ENCODE measurements around the gene CLSTN3. TPM values are rescaled to one million over a fixed set of nuclear protein-coding genes. Genes with fewer than 3 reads are reported as not detected.
A peak's percentile ranks its signal among the peaks of the same experiment; 100 is the strongest.

Gene CLSTN3
- total and polyA plus RNA-seq, 2 of the 8 experiments (the other 6 are each of a cell fraction or from before 2014, with no cell fraction given), result 20.4 to 26.3 TPM

DNA sequence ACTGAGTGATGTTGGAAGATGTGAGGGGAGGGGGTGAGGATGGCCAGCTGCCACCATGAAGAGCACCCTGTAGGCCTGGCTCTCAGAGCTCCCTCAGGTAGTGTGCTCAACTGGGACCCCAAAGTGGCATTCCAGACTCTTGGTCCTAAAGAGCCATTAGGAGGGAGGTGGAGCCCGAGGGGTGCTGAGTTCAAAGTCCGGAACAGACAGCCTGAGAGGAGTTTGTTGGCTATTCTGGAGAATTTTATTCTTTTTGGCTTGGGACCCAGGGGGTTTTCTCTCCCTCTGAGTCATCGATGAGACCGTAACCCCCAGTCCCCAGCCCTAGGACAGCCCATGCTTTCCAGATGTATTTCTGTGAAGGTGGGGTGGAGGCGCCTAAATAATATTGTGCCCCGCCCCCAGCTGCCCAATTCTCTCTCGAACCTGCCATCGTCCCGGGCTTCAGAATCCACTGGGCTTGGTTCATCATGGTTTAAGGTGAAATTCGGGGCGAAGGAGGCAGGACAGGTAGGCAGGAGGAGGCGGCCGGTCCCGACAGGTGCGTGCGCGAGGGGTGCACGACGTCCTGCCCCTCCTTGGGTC lies 792 bp upstream of the CLSTN3 start:
- peak overlapping the region; percentile 87 for H3K18ac ChIP-seq (ENCODE audit: extremely low read depth, low read length)
- DNase-seq (ENCODE audit: low read depth in 1 of 2, low spot score in 2 of 2), result no peak
- H2BK120ac ChIP-seq (replicated peaks; ENCODE audit: low read depth, low read length), result no peak overlapping the region
- H2BK5ac ChIP-seq (ENCODE audit: low read depth, low read length), result peak overlapping the region; percentile 85; the same call in 1 of the 2 replicates
- no peaks in the 10 kb centered on the region for H3K79me2 ChIP-seq (ENCODE audit: control insufficient read depth in 1 of 2, insufficient read depth in 2 of 2, low read length in 2 of 2)
- POLR2A ChIA-PET (ENCODE audit: partially characterized antibody), result interaction anchor here (0.7 to 3.4 kb wide), 9 partner anchors 11 to 185 kb away, joined by 3 to 21 read pairs (median 7); partner anchors contain the start of genes C12orf57, C1RL and RNU7-1
- peak overlapping the region; percentile 92; the same call in 1 of the 2 replicates for H2BK15ac ChIP-seq (ENCODE audit: low read length)
- H4K5ac ChIP-seq (ENCODE audit: insufficient read length, low read depth, low read length), result peak overlapping the region; percentile 69
- H3K9me3 ChIP-seq (ENCODE audit: insufficient read depth in 2 of 2, low read depth in 1 of 2, low read length in 1 of 2), result no peaks in the 10 kb centered on the region
- peak overlapping the region in 2 of 4 experiments; percentile 38 to 42; a peak in 4 of 7 replicates for H3K9ac ChIP-seq (replicated peaks in 1 of 4; ENCODE audit: extremely low read depth in 1 of 4, low read depth in 3 of 4, low read length in 3 of 4)
- FAIRE-seq, result no peak
- no peak for TF ChIP-seq FOSL1 (IDR thresholded peaks at IDR 0.05; ENCODE audit: insufficient read depth, low read depth, low read length)
- TF ChIP-seq, protein P1, sequence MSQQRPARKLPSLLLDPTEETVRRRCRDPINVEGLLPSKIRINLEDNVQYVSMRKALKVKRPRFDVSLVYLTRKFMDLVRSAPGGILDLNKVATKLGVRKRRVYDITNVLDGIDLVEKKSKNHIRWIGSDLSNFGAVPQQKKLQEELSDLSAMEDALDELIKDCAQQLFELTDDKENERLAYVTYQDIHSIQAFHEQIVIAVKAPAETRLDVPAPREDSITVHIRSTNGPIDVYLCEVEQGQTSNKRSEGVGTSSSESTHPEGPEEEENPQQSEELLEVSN (IDR thresholded peaks at IDR 0.05), result peak; percentile 83; the same call in 1 of the 2 replicates
- TF ChIP-seq, protein P2, sequence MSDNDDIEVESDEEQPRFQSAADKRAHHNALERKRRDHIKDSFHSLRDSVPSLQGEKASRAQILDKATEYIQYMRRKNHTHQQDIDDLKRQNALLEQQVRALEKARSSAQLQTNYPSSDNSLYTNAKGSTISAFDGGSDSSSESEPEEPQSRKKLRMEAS (IDR thresholded peaks at IDR 0.05), result peak; percentile 89
- peaks cover 0 to 18% (median 7%) of the 10 kb centered on the region in 4 experiments; a peak in 6 of 7 replicates for H3K4me1 ChIP-seq (replicated peaks in 1 of 4; ENCODE audit: control insufficient read depth in 3 of 4, insufficient read depth in 4 of 4, low read length in 3 of 4)
- peaks cover 0 to 9% (median 5%) of the 10 kb centered on the region in 4 experiments; a peak in 5 of 7 replicates for H3K27me3 ChIP-seq (replicated peaks in 1 of 4; ENCODE audit: control insufficient read depth in 3 of 4, extremely low read depth in 1 of 4, insufficient read depth in 3 of 4, low read length in 3 of 4)
- peak overlapping the region; percentile 71 for H4K91ac ChIP-seq (replicated peaks; ENCODE audit: insufficient read length, low read length)
- peak overlapping the region; percentile 77 for H4K8ac ChIP-seq (ENCODE audit: extremely low read depth, insufficient read depth, low read length)
- no peak overlapping the region; the same call in 1 of the 2 replicates for H3K27ac ChIP-seq (ENCODE audit: low read depth, low read length)
- peaks cover 19% of the 10 kb centered on the region for H3K23me2 ChIP-seq (ENCODE audit: low read depth, low read length)
- no peak overlapping the region for H2AK5ac ChIP-seq (ENCODE audit: low read depth, low read length)
- H3K56ac ChIP-seq (replicated peaks; ENCODE audit: insufficient read length, low read depth, low read length), result no peak overlapping the region
- H4K20me1 ChIP-seq (replicated peaks in 1 of 2; ENCODE audit: control insufficient read depth in 1 of 2, insufficient read depth in 2 of 2, low read length in 2 of 2), result no peaks in the 10 kb centered on the region
- H3K4me2 ChIP-seq (ENCODE audit: insufficient read depth in 1 of 2, low read depth in 2 of 2, low read length in 2 of 2), result peak overlapping the region; percentile 90 to 100
- peaks cover 2% of the 10 kb centered on the region; the same call in 1 of the 2 replicates for H3K79me1 ChIP-seq (ENCODE audit: low read depth, low read length)
- peak overlapping the region; percentile 37; the same call in 1 of the 2 replicates for H2AFZ ChIP-seq (ENCODE audit: low read length)
- H3K14ac ChIP-seq (ENCODE audit: insufficient read length), result no peak overlapping the region
- no peak overlapping the region for H2BK20ac ChIP-seq (ENCODE audit: low read length)
- peak overlapping the region; percentile 57 to 82 (median 72) for H3K4me3 ChIP-seq (ENCODE audit: extremely low read depth in 1 of 4, insufficient read depth in 2 of 4, low read depth in 3 of 4, low read length in 4 of 4)
- no peak overlapping the region for H3K4ac ChIP-seq (replicated peaks; ENCODE audit: insufficient read length, low read depth, low read length)
- no peak overlapping the region for H2BK12ac ChIP-seq (ENCODE audit: low read depth, low read length)
- H3K36me3 ChIP-seq (ENCODE audit: control insufficient read depth in 2 of 4, insufficient read depth in 4 of 4, low read length in 3 of 4), result peaks cover 0 to 5% (median 0%) of the 10 kb centered on the region in 4 experiments; a peak in 2 of 8 replicates
- CTCF ChIA-PET (ENCODE audit: partially characterized antibody), result interaction anchor here (1.1 to 1.5 kb wide), 4 partner anchors 17 to 21 kb away, joined by 3 to 5 read pairs (median 4); no protein-coding TSS in a partner anchor
- H3K23ac ChIP-seq (ENCODE audit: insufficient read length), result no peak overlapping the region
- WGBS, 2 experiments (ENCODE audit: extremely low coverage in 1 of 2, insufficient coverage in 1 of 2, insufficient read length in 1 of 2, insufficient replicate concordance in 2 of 2, low coverage in 1 of 2, low lambda C conversion rate in 2 of 2, missing lambda C conversion rate in 1 of 2), result 17% methylated on average over 19 of the region's 19 CpGs; no CpG with 5 or more reads in 1 of the 2 experiments
